HL-60 (cell line): ENCODE data around the gene DOC2A.

Experiments used
- DNase-seq, 2 experiments: peaks; one replicate each; pipeline ENCODE4 v3.0.0-alpha.2; 2010 to 2020; ENCODE audit warnings: low read depth in 1 of 2, low spot score in 1 of 2
- H3K27ac ChIP-seq: fragments of 250-450 bp; sonication (Bioruptor Pico); replicated peaks from 2 replicates; pipeline ENCODE4 v1.5.1; 2020; ENCODE audit warnings: mild to moderate bottlenecking, moderate library complexity
- H3K27me3 ChIP-seq: fragments of 250-450 bp; sonication (Bioruptor Pico); 2 replicates; pipeline ENCODE4 v1.5.1; 2021; ENCODE audit warnings: mild to moderate bottlenecking, moderate library complexity; ENCODE audit not compliant: insufficient read depth, poor library complexity, severe bottlenecking
- H3K4me3 ChIP-seq: replicated peaks from 2 replicates; pipeline ENCODE4 v1.5.1; 2011; ENCODE audit warnings: mild to moderate bottlenecking, control low read depth, low read length; ENCODE audit not compliant: insufficient read depth
- CTCF ChIP-seq: IDR thresholded peaks from one replicate; pipeline ENCODE4 v1.5.1; 2011; ENCODE audit warnings: low read length, control low read depth, inconsistent platforms; ENCODE audit not compliant: insufficient read depth
- GABPA ChIP-seq: IDR thresholded peaks from 2 replicates; pipeline ENCODE4 v1.6.1; 2012; ENCODE audit warnings: low read depth
- POLR2AphosphoS5 ChIP-seq: IDR thresholded peaks from 2 replicates; pipeline ENCODE4 v1.6.1; 2012; ENCODE audit warnings: low read depth
- REST ChIP-seq: IDR thresholded peaks from 2 replicates; pipeline ENCODE4 v1.6.1; 2012; ENCODE audit warnings: low read depth; ENCODE audit not compliant: insufficient replicate concordance
- SPI1 ChIP-seq: IDR thresholded peaks from 2 replicates; pipeline ENCODE4 v1.6.1; 2012; ENCODE audit warnings: low read depth, mild to moderate bottlenecking, borderline replicate concordance

DOC2A gene

GRCh38 chr16:30004811-30005242 lies 6.0 kb downstream of the DOC2A start:
- Histone ChIP-seq H3K27ac (no peak overlapping the region), H3K27me3 (no peaks in the 10 kb centered on the region), H3K4me3 (no peak overlapping the region)
- TF ChIP-seq POLR2AphosphoS5: no peak
- no peak for TF ChIP-seq CTCF
- TF ChIP-seq REST: no peak
- no peak for TF ChIP-seq GABPA
- no peak for TF ChIP-seq SPI1
- no peak for DNase-seq

- no peak for DNase-seq
- Histone ChIP-seq H3K4me3 (no peak overlapping the region), H3K27ac (no peak overlapping the region), H3K27me3 (no peaks in the 10 kb centered on the region)
- no peak for TF ChIP-seq SPI1
- no peak for TF ChIP-seq GABPA
- TF ChIP-seq POLR2AphosphoS5: no peak
- no peak for TF ChIP-seq CTCF
Observed at GRCh38 chr16:30004424-30004776, 6.4 kb downstream of the DOC2A start.

GRCh38 chr16:30003670-30004423 lies 7.0 kb downstream of the DOC2A start:
- Histone ChIP-seq H3K27ac (no peak overlapping the region), H3K4me3 (no peak overlapping the region), H3K27me3 (no peaks in the 10 kb centered on the region)
- DNase-seq: no peak
- TF ChIP-seq REST: no peak
- no peak for TF ChIP-seq POLR2AphosphoS5

- no peak overlapping the region for H3K27ac ChIP-seq
- H3K27me3 ChIP-seq: no peaks in the 10 kb centered on the region
- DNase-seq: no peak
- H3K4me3 ChIP-seq: no peak overlapping the region
- TF ChIP-seq REST (no peak), POLR2AphosphoS5 (no peak), GABPA (no peak), SPI1 (no peak)
Observed at GRCh38 chr16:30002614-30003346, 8.0 kb downstream of the DOC2A start.
